IMR-90 (cell line): ENCODE measurements around the gene RASSF10. TPM values are rescaled to one million over a fixed set of nuclear protein-coding genes. Genes with fewer than 3 reads are reported as not detected.

ENCODE experiments used
- ATAC-seq: fragments of 200-7000 bp; cut with Tn5 transposase; 2 replicates; pipeline ENCODE4 v1.9.1; 2020; ENCODE audit warnings: low read depth, mild to moderate bottlenecking, moderate library complexity
- BruUV-seq: library from RNA; stranded (reverse); fragments of 400-500 nt; replicated peaks from 2 replicates; lab custom pipeline; 2021; lab: Mats Ljungman, UMichigan
- CTCF ChIA-PET: fragments of 300-600 bp; formaldehyde crosslinking; extraction: SDS; loops from one replicate; lab custom pipeline; 2021; ENCODE audit warnings: antibody characterized with exemption; lab: Yijun Ruan, JAX
- POLR2A ChIA-PET: fragments of 300-600 bp; sonication (Branson Sonifier 250); formaldehyde crosslinking; loops from one replicate; lab custom pipeline; 2022; ENCODE audit warnings: antibody characterized with exemption; ENCODE audit not compliant: unreplicated experiment; lab: Charles Lee
- DNase-seq: peaks from one replicate; pipeline ENCODE4 v3.0.0; 2013
- H2AFZ ChIP-seq: replicated peaks from 2 replicates; pipeline ENCODE3; 2013; ENCODE audit warnings: low read length, mild to moderate bottlenecking; ENCODE audit not compliant: poor library complexity
- H2AK5ac ChIP-seq: 2 replicates; pipeline ENCODE4 v1.6.1; 2013; ENCODE audit warnings: low read depth, low read length, inconsistent platforms
- H2AK9ac ChIP-seq: replicated peaks from 2 replicates; pipeline ENCODE3; 2013; ENCODE audit warnings: mild to moderate bottlenecking, low read depth, low read length, moderate library complexity; ENCODE audit not compliant: poor library complexity
- H2BK120ac ChIP-seq: 2 replicates; pipeline ENCODE4 v1.6.1; 2013; ENCODE audit warnings: low read depth, low read length, inconsistent platforms
- H2BK15ac ChIP-seq: 3 replicates; pipeline ENCODE4 v1.6.1; 2013; ENCODE audit warnings: low read depth, low read length, inconsistent platforms
- H2BK20ac ChIP-seq: 2 replicates; pipeline ENCODE4 v1.6.1; 2013; ENCODE audit warnings: low read depth, mild to moderate bottlenecking, inconsistent platforms, low read length, moderate library complexity
- H2BK5ac ChIP-seq: 2 replicates; pipeline ENCODE4 v1.6.1; 2013; ENCODE audit warnings: mild to moderate bottlenecking, low read depth, low read length, inconsistent platforms; ENCODE audit not compliant: poor library complexity, severe bottlenecking
- H3K14ac ChIP-seq: replicated peaks from 2 replicates; pipeline ENCODE4 v1.6.1; 2013; ENCODE audit warnings: low read depth, low read length, inconsistent platforms
- H3K18ac ChIP-seq: 2 replicates; pipeline ENCODE4 v1.6.1; 2013; ENCODE audit warnings: low read depth, low read length, control low read depth
- H3K23ac ChIP-seq: 2 replicates; pipeline ENCODE4 v1.6.1; 2013; ENCODE audit warnings: low read depth, low read length, inconsistent platforms
- H3K27ac ChIP-seq: 2 replicates; pipeline ENCODE4 v1.5.1; 2013; ENCODE audit warnings: mild to moderate bottlenecking, control low read depth, low read length; ENCODE audit not compliant: insufficient read depth
- H3K27me3 ChIP-seq: 2 replicates; pipeline ENCODE4 v1.6.1; 2013; ENCODE audit warnings: low read length; ENCODE audit not compliant: control insufficient read depth, insufficient read depth
- H3K36me3 ChIP-seq: 2 replicates; pipeline ENCODE4 v1.6.1; 2013; ENCODE audit warnings: low read length, mixed read lengths; ENCODE audit not compliant: control insufficient read depth, insufficient read depth
- H3K4ac ChIP-seq: 2 replicates; pipeline ENCODE4 v1.6.1; 2013; ENCODE audit warnings: low read depth, low read length, inconsistent platforms
- H3K4me1 ChIP-seq: 2 replicates; pipeline ENCODE4 v1.6.1; 2013; ENCODE audit warnings: low read length, mixed read lengths; ENCODE audit not compliant: control insufficient read depth, insufficient read depth
- H3K4me2 ChIP-seq: 2 replicates; pipeline ENCODE4 v1.6.1; 2013; ENCODE audit warnings: low read depth, mild to moderate bottlenecking, control low read depth, low read length, moderate library complexity
- H3K4me3 ChIP-seq: 2 replicates; pipeline ENCODE4 v1.5.1; 2013; ENCODE audit warnings: low read depth, mild to moderate bottlenecking, control low read depth, low read length, moderate library complexity; ENCODE audit not compliant: insufficient read depth
- H3K56ac ChIP-seq: 2 replicates; pipeline ENCODE4 v1.6.1; 2013; ENCODE audit warnings: low read length, inconsistent platforms; ENCODE audit not compliant: insufficient read depth; ENCODE audit errors: extremely low read depth
- H3K79me1 ChIP-seq, 2 experiments: 2 replicates each; pipeline ENCODE4 v1.6.1; 2013; ENCODE audit warnings: low read length in 2 of 2, inconsistent platforms in 1 of 2, low read depth in 1 of 2
- H3K9ac ChIP-seq: 2 replicates; pipeline ENCODE4 v1.6.1; 2013; ENCODE audit warnings: low read depth, low read length, control low read depth
- H3K9me1 ChIP-seq: 2 replicates; pipeline ENCODE4 v1.6.1; 2013; ENCODE audit warnings: low read length, inconsistent platforms; ENCODE audit not compliant: insufficient read depth
- H3K9me3 ChIP-seq: 2 replicates; pipeline ENCODE4 v1.6.1; 2013; ENCODE audit warnings: low read length; ENCODE audit not compliant: control insufficient read depth, insufficient read depth
- H4K20me1 ChIP-seq: 2 replicates; pipeline ENCODE4 v1.6.1; 2013; ENCODE audit warnings: low read length, inconsistent platforms; ENCODE audit not compliant: insufficient read depth
- H4K5ac ChIP-seq: 2 replicates; pipeline ENCODE4 v1.6.1; 2013; ENCODE audit warnings: mild to moderate bottlenecking, low read depth, low read length, control low read depth
- H4K8ac ChIP-seq, 2 experiments: 2 replicates each; pipeline ENCODE4 v1.6.1; 2013; ENCODE audit warnings: low read depth in 2 of 2, low read length in 2 of 2, control low read depth in 1 of 2, inconsistent platforms in 1 of 2
- H4K91ac ChIP-seq: 2 replicates; pipeline ENCODE4 v1.6.1; 2013; ENCODE audit warnings: low read depth, low read length, inconsistent platforms; ENCODE audit not compliant: insufficient read depth
- BHLHE40 ChIP-seq: fragments of 150-350 bp; IDR thresholded peaks from 2 replicates; pipeline ENCODE4 v1.6.1; 2016; ENCODE audit warnings: mild to moderate bottlenecking, low read depth, low read length
- CEBPB ChIP-seq: IDR thresholded peaks from 2 replicates; pipeline ENCODE4 v1.6.1; 2012; ENCODE audit warnings: low read depth, low read length, improper control_type of control experiment
- CHD1 ChIP-seq: IDR thresholded peaks from 2 replicates; pipeline ENCODE4 v1.6.1; 2012; ENCODE audit warnings: low read depth, low read length, improper control_type of control experiment
- FOS ChIP-seq: fragments of 150-350 bp; IDR thresholded peaks from 2 replicates; pipeline ENCODE4 v1.6.1; 2016; ENCODE audit warnings: low read depth, low read length
- MAFK ChIP-seq: IDR thresholded peaks from 2 replicates; pipeline ENCODE4 v1.6.1; 2012; ENCODE audit warnings: low read depth, low read length, improper control_type of control experiment
- MAZ ChIP-seq: IDR thresholded peaks from 2 replicates; pipeline ENCODE4 v1.6.1; 2012; ENCODE audit warnings: low read depth, mild to moderate bottlenecking, low read length, improper control_type of control experiment, moderate library complexity, borderline replicate concordance
- MXI1 ChIP-seq: IDR thresholded peaks from 2 replicates; pipeline ENCODE4 v1.6.1; 2012; ENCODE audit warnings: low read depth, mild to moderate bottlenecking, low read length, moderate library complexity, borderline replicate concordance
- NFE2L2 ChIP-seq: fragments of 150-350 bp; IDR thresholded peaks from 2 replicates; pipeline ENCODE4 v1.6.1; 2016; ENCODE audit warnings: low read depth, mild to moderate bottlenecking, low read length
- POLR2A ChIP-seq: IDR thresholded peaks from 2 replicates; pipeline ENCODE4 v1.6.1; 2012; ENCODE audit warnings: mild to moderate bottlenecking, low read depth, low read length
- RAD21 ChIP-seq: IDR thresholded peaks from 2 replicates; pipeline ENCODE4 v1.6.1; 2012; ENCODE audit warnings: low read length, improper control_type of control experiment
- RCOR1 ChIP-seq: IDR thresholded peaks from 2 replicates; pipeline ENCODE4 v1.6.1; 2012; ENCODE audit warnings: mild to moderate bottlenecking, low read length, improper control_type of control experiment; ENCODE audit not compliant: insufficient replicate concordance
- RFX5 ChIP-seq: IDR thresholded peaks from 2 replicates; pipeline ENCODE4 v1.8.0; 2012; ENCODE audit warnings: low read depth, mild to moderate bottlenecking, low read length, moderate library complexity
- SMC3 ChIP-seq: fragments of 150-350 bp; IDR thresholded peaks from 2 replicates; pipeline ENCODE4 v1.6.1; 2016; ENCODE audit warnings: low read depth, mild to moderate bottlenecking, antibody characterized with exemption, low read length, moderate library complexity
- USF2 ChIP-seq: fragments of 150-350 bp; IDR thresholded peaks from 2 replicates; pipeline ENCODE4 v1.6.1; 2017; ENCODE audit warnings: mild to moderate bottlenecking, antibody characterized with exemption, low read length, low read depth
- WGBS, 2 experiments: methylation state at CpG; one replicate each; pipeline versions ENCODE4 v1.1.5 to v1.1.7; 2013; ENCODE audit warnings: missing lambda C conversion rate in 2 of 2; ENCODE audit not compliant: insufficient read length in 1 of 2; ENCODE audit errors: extremely low coverage in 2 of 2; 5-methylcytosine and 5-hydroxymethylcytosine counted together
- dilution Hi-C: fragments of 300-500 bp; cut with HindIII; formaldehyde crosslinking; loops from one replicate; pipeline ENCODE4 v1.14.3; 2018; ENCODE audit warnings: low sequenced_read_pairs; ENCODE audit not compliant: unreplicated experiment
- in situ Hi-C: fragments of 300-500 bp; cut with MboI; formaldehyde crosslinking; loops from 3 replicates; pipeline ENCODE4 v1.14.3; 2019; ENCODE audit warnings: low sequenced_read_pairs, inconsistent platforms, mixed read lengths
- intact Hi-C: fragments of 100-400 bp; cut with micrococcal nuclease; formaldehyde crosslinking; loops from 2 replicates; pipeline ENCODE4 v1.10.0; 2022
- polyA plus RNA-seq, 3 experiments: library from polyadenylated mRNA; depleted of rRNA; stranded (reverse); fragments of >200 nt; gene quantifications; 2 replicates each; pipeline ENCODE4 v1.2.3, GENCODE V29; 2012; ENCODE audit warnings: low replicate concordance in 1 of 3
- total RNA-seq: library from RNA; depleted of rRNA; stranded (reverse); fragments of >200 nt; gene quantifications from 2 replicates; pipeline ENCODE4 v1.2.3, GENCODE V29; 2012
- TF ChIP-seq, protein P1 (sequence below): fragments of 150-350 bp; IDR thresholded peaks from 2 replicates; pipeline ENCODE4 v1.6.1; 2016; ENCODE audit warnings: low read depth, mild to moderate bottlenecking, low read length, moderate library complexity, borderline replicate concordance
- TF ChIP-seq, protein P2 (sequence below): conservative IDR thresholded peaks from 2 replicates; pipeline ENCODE4 v1.5.1; 2012; ENCODE audit warnings: mild to moderate bottlenecking, low read depth, low read length, improper control_type of control experiment

Gene RASSF10
- total and polyA plus RNA-seq, 2 of the 4 experiments (the other 2 are of a cell fraction), result not detected

DNA sequence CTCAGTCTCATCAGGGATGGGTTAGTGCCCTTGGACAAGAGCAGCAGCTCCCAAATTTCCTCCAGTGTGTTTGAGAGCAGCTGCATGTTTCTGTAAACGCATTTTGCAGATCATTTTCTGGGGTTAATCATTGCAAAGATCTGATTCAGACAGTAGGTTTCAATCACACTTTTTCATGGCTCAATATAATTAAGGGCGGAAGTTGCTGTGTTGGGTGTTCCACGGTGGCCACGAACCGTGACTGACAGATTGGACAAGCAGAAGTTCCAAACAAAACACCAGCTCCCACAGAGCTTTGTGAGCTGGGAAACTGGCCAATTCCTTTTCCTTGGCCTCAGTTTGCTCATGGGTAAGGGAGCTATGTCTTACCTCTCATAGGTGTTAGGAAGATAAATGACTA, 8.4 kb upstream of the RASSF10 start:
- ChIA-PET POLR2A (interaction anchor here (0.6 kb wide), 1 partner anchor 175 kb away, joined by 4 read pairs; no protein-coding TSS in a partner anchor), CTCF (no interaction called here)
- no peak overlapping the region for H3K9ac ChIP-seq
- no peak overlapping the region for H3K4me3 ChIP-seq
- H3K9me1 ChIP-seq, result no peaks in the 10 kb centered on the region; the same call in 1 of the 2 replicates
- no peak overlapping the region for H2BK20ac ChIP-seq
- no peak overlapping the region for H2AK5ac ChIP-seq
- BruUV-seq, result no TSS peak
- H4K91ac ChIP-seq, result no peak overlapping the region
- H3K18ac ChIP-seq, result no peak overlapping the region
- H3K9me3 ChIP-seq, result peaks cover 2% of the 10 kb centered on the region; the same call in 1 of the 2 replicates
- no peak overlapping the region for H3K23ac ChIP-seq
- no peak overlapping the region for H3K4ac ChIP-seq
- in situ Hi-C loops (no loop called here), intact Hi-C loops (no loop called here), dilution Hi-C loops (no loop called here)
- no peak overlapping the region for H2AK9ac ChIP-seq
- H3K79me1 ChIP-seq, result no peaks in the 10 kb centered on the region
- TF ChIP-seq USF2 (no peak), CEBPB (no peak), CHD1 (no peak), FOS (no peak), RFX5 (no peak), NFE2L2 (no peak), POLR2A (no peak), SMC3 (no peak), MAZ (no peak), BHLHE40 (no peak), MAFK (no peak), MXI1 (no peak), RCOR1 (no peak), RAD21 (no peak)
- TF ChIP-seq, protein P1, sequence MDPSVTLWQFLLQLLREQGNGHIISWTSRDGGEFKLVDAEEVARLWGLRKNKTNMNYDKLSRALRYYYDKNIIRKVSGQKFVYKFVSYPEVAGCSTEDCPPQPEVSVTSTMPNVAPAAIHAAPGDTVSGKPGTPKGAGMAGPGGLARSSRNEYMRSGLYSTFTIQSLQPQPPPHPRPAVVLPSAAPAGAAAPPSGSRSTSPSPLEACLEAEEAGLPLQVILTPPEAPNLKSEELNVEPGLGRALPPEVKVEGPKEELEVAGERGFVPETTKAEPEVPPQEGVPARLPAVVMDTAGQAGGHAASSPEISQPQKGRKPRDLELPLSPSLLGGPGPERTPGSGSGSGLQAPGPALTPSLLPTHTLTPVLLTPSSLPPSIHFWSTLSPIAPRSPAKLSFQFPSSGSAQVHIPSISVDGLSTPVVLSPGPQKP, result no peak
- TF ChIP-seq, protein P2, sequence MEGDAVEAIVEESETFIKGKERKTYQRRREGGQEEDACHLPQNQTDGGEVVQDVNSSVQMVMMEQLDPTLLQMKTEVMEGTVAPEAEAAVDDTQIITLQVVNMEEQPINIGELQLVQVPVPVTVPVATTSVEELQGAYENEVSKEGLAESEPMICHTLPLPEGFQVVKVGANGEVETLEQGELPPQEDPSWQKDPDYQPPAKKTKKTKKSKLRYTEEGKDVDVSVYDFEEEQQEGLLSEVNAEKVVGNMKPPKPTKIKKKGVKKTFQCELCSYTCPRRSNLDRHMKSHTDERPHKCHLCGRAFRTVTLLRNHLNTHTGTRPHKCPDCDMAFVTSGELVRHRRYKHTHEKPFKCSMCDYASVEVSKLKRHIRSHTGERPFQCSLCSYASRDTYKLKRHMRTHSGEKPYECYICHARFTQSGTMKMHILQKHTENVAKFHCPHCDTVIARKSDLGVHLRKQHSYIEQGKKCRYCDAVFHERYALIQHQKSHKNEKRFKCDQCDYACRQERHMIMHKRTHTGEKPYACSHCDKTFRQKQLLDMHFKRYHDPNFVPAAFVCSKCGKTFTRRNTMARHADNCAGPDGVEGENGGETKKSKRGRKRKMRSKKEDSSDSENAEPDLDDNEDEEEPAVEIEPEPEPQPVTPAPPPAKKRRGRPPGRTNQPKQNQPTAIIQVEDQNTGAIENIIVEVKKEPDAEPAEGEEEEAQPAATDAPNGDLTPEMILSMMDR, result no peak
- 0% methylated on average over 1 of the region's 5 CpGs; no CpG with 5 or more reads in 1 of the 2 experiments for WGBS, 2 experiments
- no peak overlapping the region for H4K5ac ChIP-seq
- no peak overlapping the region for H3K27ac ChIP-seq
- H4K8ac ChIP-seq, result no peak overlapping the region
- H4K20me1 ChIP-seq, result no peaks in the 10 kb centered on the region
- H3K27me3 ChIP-seq, result peaks cover 44% of the 10 kb centered on the region
- no peak overlapping the region for H2BK120ac ChIP-seq
- H3K4me2 ChIP-seq, result no peak overlapping the region
- H3K14ac ChIP-seq, result no peak overlapping the region
- no peak overlapping the region for H2BK5ac ChIP-seq
- H3K4me1 ChIP-seq, result no peaks in the 10 kb centered on the region
- H3K36me3 ChIP-seq, result no peaks in the 10 kb centered on the region
- no peak overlapping the region for H3K56ac ChIP-seq
- DNase-seq (no peak), ATAC-seq (no peak)
- H2BK15ac ChIP-seq, result no peak overlapping the region
- H2AFZ ChIP-seq, result no peak overlapping the region
